Spleen (tissue), 11 donors: ENCODE results near the gene ORAI3. TPM values are rescaled to one million over a fixed set of nuclear protein-coding genes. Genes with fewer than 3 reads are reported as not detected.

Experiments
- DNase-seq: peaks from one replicate; pipeline ENCODE4 v3.0.0-alpha.2; 2020
- H3K27ac ChIP-seq, 8 donors: fragments of 200-600 bp; sonication (generic) in 7 of 8; 1 replicate in 4 of 8; 2 replicates in 4 of 8; pipeline versions ENCODE4 v1.5.0 to v1.8.0; 2016 to 2021; ENCODE audit warnings: inconsistent platforms in 4 of 8, mild to moderate bottlenecking in 4 of 8, moderate library complexity in 1 of 8
- H3K27me3 ChIP-seq, 7 donors: fragments of 200-600 bp; sonication (generic) in 6 of 7; replicated peaks in 1 of 7; 1 replicate in 4 of 7; 2 replicates in 3 of 7; pipeline versions ENCODE4 v1.5.0 to v1.8.0; 2016 to 2021; ENCODE audit warnings: inconsistent platforms in 3 of 7, mild to moderate bottlenecking in 1 of 7
- H3K36me3 ChIP-seq, 6 donors: fragments of 200-600 bp; sonication (generic) in 5 of 6; 1 replicate in 4 of 6; 2 replicates in 2 of 6; pipeline versions ENCODE4 v1.5.0 to v1.8.0; 2016 to 2021; ENCODE audit warnings: inconsistent platforms in 2 of 6
- H3K4me1 ChIP-seq, 6 donors: fragments of 200-600 bp; sonication (generic) in 5 of 6; 1 replicate in 3 of 6; 2 replicates in 3 of 6; pipeline versions ENCODE4 v1.5.0 to v1.8.0; 2016 to 2021; ENCODE audit warnings: inconsistent platforms in 3 of 6
- H3K4me3 ChIP-seq, 8 donors: fragments of 200-600 bp; sonication (generic) in 7 of 8; 1 replicate in 4 of 8; 2 replicates in 4 of 8; pipeline versions ENCODE4 v1.5.0 to v1.8.0; 2016 to 2021; ENCODE audit warnings: inconsistent platforms in 4 of 8, mild to moderate bottlenecking in 4 of 8, moderate library complexity in 2 of 8
- H3K9me3 ChIP-seq, 8 donors: fragments of 200-600 bp; sonication (generic) in 7 of 8; 1 replicate in 4 of 8; 2 replicates in 4 of 8; pipeline versions ENCODE4 v1.5.0 to v1.8.0; 2016 to 2021; ENCODE audit warnings: inconsistent platforms in 4 of 8
- CTCF ChIP-seq, 11 experiments: fragments of 200-600 bp in 7 of 11; fragments of 450-650 bp in 4 of 11; sonication (generic) in 4 of 11; IDR thresholded peaks in 8 of 11; conservative IDR thresholded peaks in 3 of 11; 1 replicate in 7 of 11; 2 replicates in 4 of 11; pipeline versions ENCODE4 v1.4.0 to v1.8.0; 2016 to 2021; ENCODE audit warnings: antibody characterized with exemption in 11 of 11, inconsistent platforms in 4 of 11, mild to moderate bottlenecking in 1 of 11
- POLR2A ChIP-seq, 3 donors: fragments of 450-650 bp; IDR thresholded peaks; one replicate each; pipeline ENCODE4 v1.5.1; 2017; ENCODE audit warnings: antibody characterized with exemption in 3 of 3, mild to moderate bottlenecking in 1 of 3
- POLR2AphosphoS5 ChIP-seq, 3 donors: sonication (generic); formaldehyde crosslinking; IDR thresholded peaks; one replicate each; pipeline ENCODE4 v1.5.1; 2017; ENCODE audit warnings: antibody characterized with exemption in 3 of 3
- WGBS, 5 donors: extraction: QIAGEN DNeasy Blood & Tissue Kit in 3 of 5; methylation state at CpG; one replicate each; pipeline versions ENCODE4 v1.1.5 to v1.1.7; 2013 to 2018; 5-methylcytosine and 5-hydroxymethylcytosine counted together
- intact Hi-C: fragments of 100-400 bp; cut with DNase I; formaldehyde crosslinking; loops from one replicate; pipeline ENCODE4 v1.15.0; 2023; ENCODE audit warnings: low total_unique reads
- polyA plus RNA-seq, 3 donors: library from polyadenylated mRNA; stranded (reverse); fragments of 200-250 nt; gene quantifications; one replicate each; pipeline ENCODE4 v1.2.1, GENCODE V29; 2013
- total RNA-seq, 7 donors: library from RNA; depleted of rRNA in 3 of 7; stranded (reverse); fragments of >200 nt in 3 of 7; fragmentation: NEBNext Ultra II Directional in 4 of 7; extraction: Animal tissue kit (Norgen Biotek cat#: 25700) in 4 of 7; gene quantifications; one replicate each; pipeline versions ENCODE4 v1.1.0 to v1.2.1, GENCODE V29; 2016 to 2021
- donor health status: healthy with polysubstance abuse.
- donor health status: DM: no; HTN: no; CAD: no; lungs with moderate emphysema.
- donor health status: DM: no; HTN: no; CAD: no.
- donor health status: Bipolar disorder and iron deficiency.
- donor health status: healthy.
- donor health status: DM: no; HTN: no; CAD: no.
- donor health status: DM: yes; HTN: yes; CAD: no.

The ORAI3 gene
- total and polyA plus RNA-seq, 10 donors = 20.7 to 44.8 (median 26.3) TPM

- H3K4me3 ChIP-seq = peak overlapping the region in 1 of 8 donors; percentile 43
- no peak for DNase-seq
- H3K36me3 ChIP-seq = no peaks in the 10 kb centered on the region
- peaks cover 0 to 3% (median 0%) of the 10 kb centered on the region in 8 donors for H3K9me3 ChIP-seq
- TF ChIP-seq POLR2A (IDR thresholded peaks at IDR 0.05) (no peak), POLR2AphosphoS5 (IDR thresholded peaks at IDR 0.05) (peak in 2 of 3 donors; percentile 45 to 86)
- 16 to 33% (median 22%) methylated on average over 4 of the region's 4 CpGs for WGBS, 5 donors
- no peaks in the 10 kb centered on the region for H3K27me3 ChIP-seq
- intact Hi-C loops = no loop called here
- peak overlapping the region; percentile 92 to 97 (median 94) for H3K27ac ChIP-seq
- H3K4me1 ChIP-seq = peaks cover 32 to 63% (median 45%) of the 10 kb centered on the region in 6 donors
Observed at GRCh38 chr16:30903596-30903995, 45.3 kb upstream of the ORAI3 start.

- Histone ChIP-seq H3K27ac (peak overlapping the region; percentile 92 to 97 (median 94)), H3K27me3 (no peaks in the 10 kb centered on the region), H3K4me1 (peaks cover 32 to 63% (median 45%) of the 10 kb centered on the region in 6 donors), H3K9me3 (peaks cover 0 to 3% (median 0%) of the 10 kb centered on the region in 8 donors), H3K36me3 (no peaks in the 10 kb centered on the region), H3K4me3 (peak overlapping the region in 1 of 8 donors; percentile 43)
- intact Hi-C loops = no loop called here
- peak; percentile 78 for DNase-seq
- WGBS, 5 donors = 55 to 79% (median 59%) methylated on average over 14 to 19 of the region's 19 CpGs
- TF ChIP-seq POLR2AphosphoS5 (IDR thresholded peaks at IDR 0.05) (peak; percentile 31 to 56 (median 44)), CTCF (IDR thresholded peaks at IDR 0.05 in 8 of 11, conservative IDR thresholded peaks at IDR 0.05 in 3 of 11) (no peak)
Observed at GRCh38 chr16:30904114-30904780, 44.6 kb upstream of the ORAI3 start.

- 78 to 91% (median 83%) methylated on average over 4 of the region's 4 CpGs for WGBS, 5 donors
- no peak for TF ChIP-seq POLR2A (IDR thresholded peaks at IDR 0.05)
- TF ChIP-seq CTCF (IDR thresholded peaks at IDR 0.05 in 8 of 11, conservative IDR thresholded peaks at IDR 0.05 in 3 of 11) = no peak
- TF ChIP-seq POLR2AphosphoS5 (IDR thresholded peaks at IDR 0.05) = no peak
- Histone ChIP-seq H3K4me3 (no peak overlapping the region), H3K36me3 (no peaks in the 10 kb centered on the region), H3K27me3 (no peaks in the 10 kb centered on the region), H3K9me3 (peaks cover 0 to 3% (median 0%) of the 10 kb centered on the region in 8 donors), H3K27ac (no peak overlapping the region), H3K4me1 (peaks cover 23 to 46% (median 33%) of the 10 kb centered on the region in 6 donors)
- intact Hi-C loops = no loop called here
- DNase-seq = no peak
Observed at GRCh38 chr16:30907064-30907463, 41.8 kb upstream of the ORAI3 start.

GRCh38 chr16:30910427-30911029, 38.3 kb upstream of the ORAI3 start:
- TF ChIP-seq POLR2A (IDR thresholded peaks at IDR 0.05) (no peak), POLR2AphosphoS5 (IDR thresholded peaks at IDR 0.05) (no peak), CTCF (IDR thresholded peaks at IDR 0.05 in 8 of 11, conservative IDR thresholded peaks at IDR 0.05 in 3 of 11) (no peak)
- H3K9me3 ChIP-seq = no peaks in the 10 kb centered on the region
- peaks cover 0 to 18% (median 6%) of the 10 kb centered on the region in 6 donors for H3K4me1 ChIP-seq
- 64 to 74% (median 72%) methylated on average over 17 to 18 of the region's 18 CpGs for WGBS, 5 donors
- no peaks in the 10 kb centered on the region for H3K27me3 ChIP-seq
- no peak for DNase-seq
- no peaks in the 10 kb centered on the region for H3K36me3 ChIP-seq
- intact Hi-C loops = no loop called here
- no peak overlapping the region for H3K4me3 ChIP-seq
- H3K27ac ChIP-seq = no peak overlapping the region
